ENCODE data around the gene RIOK1.
"Not testable (repeated sequence)": the region's sequence is repeated elsewhere in the genome, so short reads cannot be mapped to it uniquely, and the experiment has no call there.

The RIOK1 gene

GRCh38 chr6:7389451-7390225 lies at the start of gene RIOK1, which contains the start of gene CAGE1:
Gene RIOK1 (plus strand): TSS chr6:7389808. CDS start chr6:7390003, 195 bp downstream.
Gene CAGE1 (minus strand): TSS chr6:7389742. CDS start chr6:7387173, 2,569 bp downstream.
- H3K4me3 ChIP-seq (ENCODE audit: control insufficient read depth, low read depth, low read length): peak within 1 kb of the TSS; percentile 78
- TF ChIP-seq CTCF (conservative IDR thresholded peaks at IDR 0.05; ENCODE audit: control insufficient read depth, insufficient read depth, low read depth, low read length): peak; percentile 9
- DNase-seq (ENCODE audit: low read depth): peak; percentile 93

- no peak for DNase-seq (ENCODE audit: low read depth)
- no peak overlapping the region for H3K4me3 ChIP-seq (ENCODE audit: control insufficient read depth, low read depth, low read length)
- no peak for TF ChIP-seq CTCF (conservative IDR thresholded peaks at IDR 0.05; ENCODE audit: control insufficient read depth, insufficient read depth, low read depth, low read length)
These were observed 48.3 kb upstream of the RIOK1 start for GRCh38 chr6:7341271-7341670.

GRCh38 chr6:7341989-7342742 lies 47.4 kb upstream of the RIOK1 start:
- no peak overlapping the region for H3K4me3 ChIP-seq (ENCODE audit: control insufficient read depth, low read depth, low read length)
- peak; percentile 40 for DNase-seq (ENCODE audit: low read depth)
- no peak for TF ChIP-seq CTCF (conservative IDR thresholded peaks at IDR 0.05; ENCODE audit: control insufficient read depth, insufficient read depth, low read depth, low read length)

- no peak for TF ChIP-seq CTCF (conservative IDR thresholded peaks at IDR 0.05; ENCODE audit: control insufficient read depth, insufficient read depth, low read depth, low read length)
- no peak for DNase-seq (ENCODE audit: low read depth)
- H3K4me3 ChIP-seq (ENCODE audit: control insufficient read depth, low read depth, low read length): no peak overlapping the region
These were observed 45.8 kb upstream of the RIOK1 start for GRCh38 chr6:7343546-7344475.

- DNase-seq (ENCODE audit: low read depth): not testable (repeated sequence)
These were observed 44.7 kb upstream of the RIOK1 start for GRCh38 chr6:7344773-7345450.

GRCh38 chr6:7347551-7347997 lies 42.0 kb upstream of the RIOK1 start:
- not testable (repeated sequence) for H3K4me3 ChIP-seq (ENCODE audit: control insufficient read depth, low read depth, low read length)
- DNase-seq (ENCODE audit: low read depth): peak; percentile 7

More at GRCh38 chr6:7344773-7345450, 44.7 kb upstream of the RIOK1 start:
- H3K4me3 ChIP-seq (ENCODE audit: control insufficient read depth, low read depth, low read length): not testable (repeated sequence)

GRCh38 chr6:7350591-7350990 lies 39.0 kb upstream of the RIOK1 start:
- DNase-seq (ENCODE audit: low read depth); H3K4me3 ChIP-seq (ENCODE audit: control insufficient read depth, low read depth, low read length): not testable (repeated sequence)

GRCh38 chr6:7351916-7352315 lies 37.7 kb upstream of the RIOK1 start:
- not testable (repeated sequence) for H3K4me3 ChIP-seq (ENCODE audit: control insufficient read depth, low read depth, low read length); DNase-seq (ENCODE audit: low read depth)

Measured in fibroblast of mammary gland (primary cell).